Stomach (tissue), 9 donors: ENCODE results near the gene FBXO47. TPM values are rescaled to one million over a fixed set of nuclear protein-coding genes. Genes with fewer than 3 reads are reported as not detected.

ENCODE experiments used
- DNase-seq, 2 donors: peaks; one replicate each; pipeline versions ENCODE4 v3.0.0 to v3.0.0-alpha.2; 2013 to 2019
- H3K27ac ChIP-seq, 5 donors: fragments of 200-600 bp in 4 of 5; sonication (generic) in 4 of 5; one replicate each; pipeline ENCODE4 v1.5.1; 2013 to 2019; ENCODE audit warnings: mild to moderate bottlenecking in 1 of 5, moderate library complexity in 1 of 5
- H3K27me3 ChIP-seq, 3 donors: fragments of 200-600 bp; sonication (generic); one replicate each; pipeline ENCODE4 v1.5.1; 2017 to 2019; ENCODE audit warnings: mixed run types in 1 of 3
- H3K36me3 ChIP-seq, 4 donors: fragments of 200-600 bp; sonication (generic); 1 replicate in 3 of 4; 2 replicates in 1 of 4; pipeline ENCODE4 v1.5.1; 2016 to 2019
- H3K4me1 ChIP-seq, 4 donors: fragments of 200-600 bp; sonication (generic); one replicate each; pipeline ENCODE4 v1.5.1; 2016 to 2019
- H3K4me3 ChIP-seq, 4 donors: fragments of 200-600 bp; sonication (generic) in 3 of 4; one replicate each; pipeline ENCODE4 v1.5.1; 2016 to 2019; ENCODE audit warnings: mild to moderate bottlenecking in 1 of 4
- H3K9me3 ChIP-seq, 4 donors: fragments of 200-600 bp; sonication (generic); one replicate each; pipeline ENCODE4 v1.5.1; 2016 to 2019
- EP300 ChIP-seq: sonication (generic); formaldehyde crosslinking; IDR thresholded peaks from one replicate; pipeline ENCODE4 v1.6.1; 2017; ENCODE audit warnings: antibody characterized with exemption
- POLR2A ChIP-seq, 4 donors: fragments of 450-650 bp; IDR thresholded peaks; one replicate each; pipeline ENCODE4 v1.6.1; 2016; ENCODE audit warnings: antibody characterized with exemption in 4 of 4, control low read depth in 2 of 4, mild to moderate bottlenecking in 1 of 4, moderate library complexity in 1 of 4
- POLR2AphosphoS5 ChIP-seq, 3 donors: sonication (generic); formaldehyde crosslinking; IDR thresholded peaks; one replicate each; pipeline ENCODE4 v1.6.1; 2016; ENCODE audit warnings: antibody characterized with exemption in 3 of 3
- WGBS, 5 donors: extraction: QIAGEN DNeasy Blood & Tissue Kit in 3 of 5; methylation state at CpG; one replicate each; pipeline versions ENCODE4 v1.1.5 to v1.1.7; 2013 to 2018; 5-methylcytosine and 5-hydroxymethylcytosine counted together
- intact Hi-C: fragments of 100-400 bp; cut with DNase I; formaldehyde crosslinking; loops from one replicate; pipeline ENCODE4 v1.15.1; 2023; ENCODE audit warnings: low total_unique reads
- polyA plus RNA-seq, 3 donors: library from polyadenylated mRNA; stranded (reverse); fragments of 200-250 nt; gene quantifications; one replicate each; pipeline ENCODE4 v1.2.3, GENCODE V29; 2013
- total RNA-seq, 5 donors: library from RNA; depleted of rRNA; stranded (reverse); fragments of >200 nt; gene quantifications; one replicate each; pipeline versions ENCODE4 v1.1.0 to v1.2.3, GENCODE V29; 2014 to 2016
- TF ChIP-seq, protein P1 (sequence below), 7 experiments: fragments of 450-650 bp in 4 of 7; fragments of 200-600 bp in 3 of 7; sonication (generic) in 3 of 7; IDR thresholded peaks; one replicate each; pipeline ENCODE4 v1.5.1; 2016 to 2019; ENCODE audit warnings: antibody characterized with exemption in 7 of 7, control low read depth in 2 of 7, mild to moderate bottlenecking in 1 of 7
- donor health status: healthy with polysubstance abuse.
- donor health status: Bipolar disorder and iron deficiency.
- donor health status: healthy.

Gene FBXO47
- total and polyA plus RNA-seq, 8 donors, result not detected

DNA sequence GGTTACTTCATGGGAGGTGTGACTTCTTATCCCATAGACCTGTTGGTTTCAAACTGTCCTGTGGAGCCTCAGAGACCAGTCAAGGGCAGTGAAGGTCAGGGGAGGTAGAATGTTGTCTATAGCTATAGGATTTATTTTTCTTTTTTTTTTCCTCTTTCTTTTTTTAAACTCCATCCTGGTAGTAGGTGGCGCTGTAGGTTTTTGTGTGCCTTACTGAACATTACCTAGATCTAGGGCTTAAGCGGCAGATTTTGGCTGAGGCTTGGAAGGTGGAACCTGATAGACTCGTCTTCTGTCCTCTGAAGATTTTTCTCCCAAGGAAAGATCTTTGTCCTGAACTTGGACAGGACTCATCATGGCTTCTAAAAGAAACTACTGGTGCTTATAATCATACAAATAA is 49.9 kb downstream of the FBXO47 start:
- 81 to 89% (median 84%) methylated on average over 3 of the region's 3 CpGs for WGBS, 5 donors
- H3K27ac ChIP-seq, result no peak overlapping the region
- peaks cover 17 to 68% (median 48%) of the 10 kb centered on the region in 4 donors for H3K4me1 ChIP-seq
- H3K27me3 ChIP-seq, result no peaks in the 10 kb centered on the region
- DNase-seq, result no peak
- H3K4me3 ChIP-seq, result no peak overlapping the region
- no peaks in the 10 kb centered on the region for H3K9me3 ChIP-seq
- peaks cover 57 to 90% (median 83%) of the 10 kb centered on the region in 4 donors for H3K36me3 ChIP-seq
- intact Hi-C loops, result no loop called here
- TF ChIP-seq, protein P1, sequence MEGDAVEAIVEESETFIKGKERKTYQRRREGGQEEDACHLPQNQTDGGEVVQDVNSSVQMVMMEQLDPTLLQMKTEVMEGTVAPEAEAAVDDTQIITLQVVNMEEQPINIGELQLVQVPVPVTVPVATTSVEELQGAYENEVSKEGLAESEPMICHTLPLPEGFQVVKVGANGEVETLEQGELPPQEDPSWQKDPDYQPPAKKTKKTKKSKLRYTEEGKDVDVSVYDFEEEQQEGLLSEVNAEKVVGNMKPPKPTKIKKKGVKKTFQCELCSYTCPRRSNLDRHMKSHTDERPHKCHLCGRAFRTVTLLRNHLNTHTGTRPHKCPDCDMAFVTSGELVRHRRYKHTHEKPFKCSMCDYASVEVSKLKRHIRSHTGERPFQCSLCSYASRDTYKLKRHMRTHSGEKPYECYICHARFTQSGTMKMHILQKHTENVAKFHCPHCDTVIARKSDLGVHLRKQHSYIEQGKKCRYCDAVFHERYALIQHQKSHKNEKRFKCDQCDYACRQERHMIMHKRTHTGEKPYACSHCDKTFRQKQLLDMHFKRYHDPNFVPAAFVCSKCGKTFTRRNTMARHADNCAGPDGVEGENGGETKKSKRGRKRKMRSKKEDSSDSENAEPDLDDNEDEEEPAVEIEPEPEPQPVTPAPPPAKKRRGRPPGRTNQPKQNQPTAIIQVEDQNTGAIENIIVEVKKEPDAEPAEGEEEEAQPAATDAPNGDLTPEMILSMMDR (IDR thresholded peaks at IDR 0.05), result no peak

GRCh38 chr17:38916771-38917170 is 50.4 kb downstream of the FBXO47 start:
- peaks cover 60 to 94% (median 87%) of the 10 kb centered on the region in 4 donors for H3K36me3 ChIP-seq
- H3K4me3 ChIP-seq, result no peak overlapping the region
- peak in 1 of 2 donors; percentile 5 for DNase-seq
- intact Hi-C loops, result no loop called here
- TF ChIP-seq, protein P1 (IDR thresholded peaks at IDR 0.05), result no peak
- TF ChIP-seq POLR2A (IDR thresholded peaks at IDR 0.05) (no peak), POLR2AphosphoS5 (IDR thresholded peaks at IDR 0.05) (no peak), EP300 (no peak)
- H3K9me3 ChIP-seq, result no peaks in the 10 kb centered on the region
- H3K27ac ChIP-seq, result no peak overlapping the region
- H3K4me1 ChIP-seq, result peaks cover 18 to 68% (median 48%) of the 10 kb centered on the region in 4 donors
- 72 to 89% (median 80%) methylated on average over 8 of the region's 8 CpGs for WGBS, 5 donors
- H3K27me3 ChIP-seq, result no peaks in the 10 kb centered on the region

GRCh38 chr17:38915639-38915995 is 51.6 kb downstream of the FBXO47 start:
- 86 to 90% (median 88%) methylated on average over 7 of the region's 7 CpGs for WGBS, 5 donors
- intact Hi-C loops, result no loop called here
- H3K9me3 ChIP-seq, result no peaks in the 10 kb centered on the region
- H3K27ac ChIP-seq, result peak overlapping the region in 1 of 5 donors; percentile 14
- TF ChIP-seq, protein P1 (IDR thresholded peaks at IDR 0.05), result no peak
- TF ChIP-seq POLR2A (IDR thresholded peaks at IDR 0.05), result no peak
- TF ChIP-seq EP300, result no peak
- TF ChIP-seq POLR2AphosphoS5 (IDR thresholded peaks at IDR 0.05), result no peak
- peaks cover 27 to 66% (median 47%) of the 10 kb centered on the region in 4 donors for H3K4me1 ChIP-seq
- no peaks in the 10 kb centered on the region for H3K27me3 ChIP-seq
- DNase-seq, result peak in 1 of 2 donors; percentile 4
- peaks cover 69 to 99% (median 88%) of the 10 kb centered on the region in 4 donors for H3K36me3 ChIP-seq
- no peak overlapping the region for H3K4me3 ChIP-seq

DNA sequence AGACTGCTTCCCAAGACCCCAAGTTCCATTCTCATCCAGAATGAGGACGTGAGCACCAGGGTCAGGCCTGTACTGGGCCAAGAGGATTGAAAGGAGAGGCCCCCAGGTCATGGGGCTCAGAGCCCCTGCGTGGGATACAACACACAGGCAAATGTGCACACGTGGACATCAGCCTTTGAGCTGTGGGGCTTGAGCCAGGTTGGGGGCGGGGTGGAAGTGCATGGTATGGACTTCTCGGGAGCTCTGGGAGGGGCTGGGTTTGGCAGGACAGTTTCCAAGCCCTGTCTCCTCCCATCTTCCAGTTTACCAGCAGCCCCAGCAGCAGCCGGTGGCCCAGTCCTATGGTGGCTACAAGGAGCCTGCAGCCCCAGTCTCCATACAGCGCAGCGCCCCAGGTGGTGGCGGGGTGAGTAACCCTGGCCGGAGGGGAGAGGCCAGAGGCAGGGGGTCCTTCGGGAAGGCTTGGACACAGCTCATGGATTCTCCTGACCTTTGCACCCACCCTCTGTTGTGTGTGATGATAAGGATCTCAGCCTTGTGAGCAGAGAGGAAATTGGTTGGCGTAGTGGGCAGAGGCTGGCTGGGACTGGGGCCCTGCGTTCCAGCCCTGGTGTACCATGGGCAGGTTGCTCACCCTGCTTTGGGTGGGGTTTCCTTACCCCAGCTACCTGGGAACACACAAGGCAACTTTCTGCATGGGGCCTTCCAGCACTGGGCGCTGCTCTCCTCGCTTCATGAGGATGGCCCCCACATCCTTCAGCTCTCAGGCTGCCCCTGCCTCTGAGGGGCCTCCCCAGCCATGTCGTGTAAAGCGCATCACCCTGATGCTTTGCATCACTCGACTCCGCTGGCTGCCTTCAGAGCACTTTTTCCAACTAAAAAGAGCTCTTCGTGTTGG is 52.2 kb downstream of the FBXO47 start:
- Histone ChIP-seq H3K9me3 (no peaks in the 10 kb centered on the region), H3K4me1 (peaks cover 21 to 64% (median 46%) of the 10 kb centered on the region in 4 donors), H3K4me3 (no peak overlapping the region), H3K27me3 (no peaks in the 10 kb centered on the region), H3K36me3 (peaks cover 66 to 99% (median 88%) of the 10 kb centered on the region in 4 donors), H3K27ac (peak overlapping the region in 3 of 5 donors; percentile 14 to 16 (median 14))
- DNase-seq, result peak; percentile 15 to 41
- WGBS, 5 donors, result 73 to 83% (median 80%) methylated on average over 12 to 20 of the region's 20 CpGs
- intact Hi-C loops, result no loop called here
- no peak for TF ChIP-seq POLR2AphosphoS5 (IDR thresholded peaks at IDR 0.05)
- TF ChIP-seq, protein P1 (IDR thresholded peaks at IDR 0.05), result no peak
